ENCODE data around the gene DNAAF5.
A peak's percentile ranks its signal among the peaks of the same experiment; 100 is the strongest.

The DNAAF5 gene

DNA sequence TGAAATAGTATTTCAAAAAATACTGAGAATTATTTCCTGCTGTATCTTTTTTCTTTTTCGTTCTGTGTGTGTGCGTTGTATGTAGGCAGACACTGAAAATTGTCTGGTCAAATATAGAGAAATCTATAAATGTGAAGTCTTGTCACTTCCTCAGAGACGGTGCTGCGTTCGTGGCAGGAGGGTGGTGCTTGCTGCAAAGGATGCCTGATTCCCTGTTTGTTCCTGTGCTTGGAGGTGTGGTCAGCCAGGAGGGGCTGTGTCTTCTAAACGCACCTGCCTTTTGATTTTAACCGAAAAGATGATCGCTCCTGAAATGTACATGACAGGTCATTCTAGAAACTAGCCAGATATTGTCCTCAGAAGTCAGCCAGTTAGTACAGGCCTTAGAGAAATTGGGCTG lies 33.1 kb downstream of the DNAAF5 start:
- H3K23ac ChIP-seq (ENCODE audit: low read length) = no peak overlapping the region
- no peak overlapping the region for H4K8ac ChIP-seq (ENCODE audit: low read depth, low read length)
- no peak overlapping the region for H2AK5ac ChIP-seq (ENCODE audit: low read length)
- H3K9ac ChIP-seq (ENCODE audit: low read length) = no peak overlapping the region
- H3K27ac ChIP-seq (ENCODE audit: low read depth, low read length) = no peak overlapping the region
- H3K4ac ChIP-seq (ENCODE audit: low read depth, low read length) = no peak overlapping the region
- H3K18ac ChIP-seq (ENCODE audit: low read length) = no peak overlapping the region
- H3K56ac ChIP-seq (ENCODE audit: low read length) = no peak overlapping the region
- no peak overlapping the region for H4K5ac ChIP-seq (ENCODE audit: low read length)
- no peak overlapping the region for H2BK120ac ChIP-seq (ENCODE audit: low read depth, low read length)
- H3K79me1 ChIP-seq (ENCODE audit: low read length) = no peaks in the 10 kb centered on the region
- no peaks in the 10 kb centered on the region for H3K79me2 ChIP-seq (ENCODE audit: control insufficient read depth, insufficient read depth, low read length)
- no peak overlapping the region for H3K4me3 ChIP-seq (ENCODE audit: low read length)
- H3K4me1 ChIP-seq (ENCODE audit: control insufficient read depth, low read depth, low read length) = no peaks in the 10 kb centered on the region
- no peaks in the 10 kb centered on the region for H3K27me3 ChIP-seq (ENCODE audit: insufficient read depth, low read length, poor library complexity)
- DNase-seq = no peak
- H2BK15ac ChIP-seq (replicated peaks; ENCODE audit: low read depth) = no peak overlapping the region
- no CpG with 5 or more reads among the region's 8 CpGs for WGBS (ENCODE audit: extremely low coverage, insufficient coverage, low lambda C conversion rate)
- H3K36me3 ChIP-seq (ENCODE audit: control insufficient read depth, insufficient read depth, low read length) = peaks cover 14% of the 10 kb centered on the region
- H2BK5ac ChIP-seq (ENCODE audit: low read length) = no peak overlapping the region
- no peak overlapping the region for H3K4me2 ChIP-seq (ENCODE audit: low read length)

DNA sequence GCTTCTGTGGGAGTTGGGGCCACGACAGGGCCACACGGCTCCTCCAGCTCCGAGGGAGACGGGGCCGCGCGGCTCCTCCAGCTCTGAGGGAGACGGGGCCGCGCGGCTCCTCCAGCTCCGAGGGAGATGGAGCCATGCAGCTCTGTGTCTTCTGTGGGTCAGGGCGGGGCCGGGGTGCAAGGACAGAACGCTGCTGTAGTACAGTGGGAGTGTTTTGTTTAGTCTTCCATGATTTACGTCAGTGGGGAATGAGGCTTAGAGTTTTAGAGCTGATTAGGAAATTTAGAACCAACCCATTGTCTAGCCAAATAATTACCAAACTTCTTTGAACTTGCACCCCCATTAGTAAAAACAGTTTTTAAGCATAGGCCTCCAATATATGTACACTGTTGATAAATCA lies 33.5 kb downstream of the DNAAF5 start:
- Histone ChIP-seq H3K4me1 (ENCODE audit: control insufficient read depth, low read depth, low read length) (no peaks in the 10 kb centered on the region), H3K27me3 (ENCODE audit: insufficient read depth, low read length, poor library complexity) (no peaks in the 10 kb centered on the region), H4K5ac (ENCODE audit: low read length) (no peak overlapping the region), H3K79me2 (ENCODE audit: control insufficient read depth, insufficient read depth, low read length) (no peaks in the 10 kb centered on the region), H4K8ac (ENCODE audit: low read depth, low read length) (no peak overlapping the region), H3K23ac (ENCODE audit: low read length) (no peak overlapping the region), H3K9ac (ENCODE audit: low read length) (no peak overlapping the region), H3K4me2 (ENCODE audit: low read length) (no peak overlapping the region), H3K18ac (ENCODE audit: low read length) (no peak overlapping the region), H3K79me1 (ENCODE audit: low read length) (no peaks in the 10 kb centered on the region), H3K56ac (ENCODE audit: low read length) (no peak overlapping the region), H3K36me3 (ENCODE audit: control insufficient read depth, insufficient read depth, low read length) (peaks cover 15% of the 10 kb centered on the region), H2BK120ac (ENCODE audit: low read depth, low read length) (no peak overlapping the region), H3K4ac (ENCODE audit: low read depth, low read length) (no peak overlapping the region), H3K27ac (ENCODE audit: low read depth, low read length) (no peak overlapping the region), H3K4me3 (ENCODE audit: low read length) (no peak overlapping the region), H2BK5ac (ENCODE audit: low read length) (no peak overlapping the region), H2BK15ac (replicated peaks; ENCODE audit: low read depth) (no peak overlapping the region), H2AK5ac (ENCODE audit: low read length) (no peak overlapping the region)
- no CpG with 5 or more reads among the region's 16 CpGs for WGBS (ENCODE audit: extremely low coverage, insufficient coverage, low lambda C conversion rate)
- no peak for DNase-seq

DNA sequence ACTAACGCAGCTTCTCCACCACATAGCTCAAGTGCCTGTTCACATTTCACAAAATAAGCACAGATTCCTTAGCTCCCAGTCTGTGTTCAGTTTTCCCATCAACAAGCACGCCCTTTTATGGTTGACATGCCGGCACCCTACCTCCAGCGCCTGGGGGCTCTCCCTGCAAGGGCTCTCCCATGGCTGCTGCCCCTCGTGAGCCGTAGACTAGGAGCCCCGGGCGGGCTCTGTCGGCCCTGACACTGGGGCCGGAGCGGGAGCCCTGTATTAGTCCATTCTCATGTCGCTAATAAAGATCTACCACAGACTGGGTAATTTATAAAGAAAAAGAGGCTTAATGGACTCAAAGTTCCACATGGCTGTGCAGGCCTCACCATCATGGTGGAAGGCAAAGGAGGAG lies 34.6 kb downstream of the DNAAF5 start:
- no peak overlapping the region for H4K8ac ChIP-seq (ENCODE audit: low read depth, low read length)
- H3K56ac ChIP-seq (ENCODE audit: low read length) = no peak overlapping the region
- no peak overlapping the region for H4K5ac ChIP-seq (ENCODE audit: low read length)
- no peak overlapping the region for H2BK15ac ChIP-seq (replicated peaks; ENCODE audit: low read depth)
- H3K36me3 ChIP-seq (ENCODE audit: control insufficient read depth, insufficient read depth, low read length) = peaks cover 16% of the 10 kb centered on the region
- H2BK5ac ChIP-seq (ENCODE audit: low read length) = no peak overlapping the region
- H2BK120ac ChIP-seq (ENCODE audit: low read depth, low read length) = no peak overlapping the region
- H3K23ac ChIP-seq (ENCODE audit: low read length) = no peak overlapping the region
- no peaks in the 10 kb centered on the region for H3K4me1 ChIP-seq (ENCODE audit: control insufficient read depth, low read depth, low read length)
- no peak overlapping the region for H3K4ac ChIP-seq (ENCODE audit: low read depth, low read length)
- DNase-seq = no peak
- no peak overlapping the region for H3K4me3 ChIP-seq (ENCODE audit: low read length)
- WGBS (ENCODE audit: extremely low coverage, insufficient coverage, low lambda C conversion rate) = no CpG with 5 or more reads among the region's 12 CpGs
- H2AK5ac ChIP-seq (ENCODE audit: low read length) = no peak overlapping the region
- no peaks in the 10 kb centered on the region for H3K79me1 ChIP-seq (ENCODE audit: low read length)
- no peak overlapping the region for H3K9ac ChIP-seq (ENCODE audit: low read length)
- no peaks in the 10 kb centered on the region for H3K79me2 ChIP-seq (ENCODE audit: control insufficient read depth, insufficient read depth, low read length)
- no peak overlapping the region for H3K18ac ChIP-seq (ENCODE audit: low read length)
- no peaks in the 10 kb centered on the region for H3K27me3 ChIP-seq (ENCODE audit: insufficient read depth, low read length, poor library complexity)
- no peak overlapping the region for H3K27ac ChIP-seq (ENCODE audit: low read depth, low read length)
- no peak overlapping the region for H3K4me2 ChIP-seq (ENCODE audit: low read length)

DNA sequence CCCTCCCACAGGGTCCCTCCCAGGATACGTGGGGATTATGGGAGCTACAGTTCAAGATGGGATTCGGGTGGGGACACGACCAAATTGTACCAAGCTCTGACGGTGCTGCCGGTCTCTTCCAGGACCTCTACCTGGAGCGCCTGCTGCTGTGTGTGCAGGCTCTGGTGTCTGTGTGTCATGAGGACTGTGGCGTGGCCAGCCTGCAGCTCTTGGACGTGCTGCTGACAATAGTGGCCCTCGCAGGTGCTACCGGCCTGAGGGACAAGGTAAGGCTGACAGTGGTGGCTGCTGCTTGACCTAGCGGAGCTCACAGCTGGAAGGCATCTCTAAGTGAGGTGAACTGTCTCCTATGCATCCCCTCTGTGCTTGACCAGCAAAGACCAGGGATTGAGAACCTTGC lies 35.1 kb downstream of the DNAAF5 start:
- H3K4me1 ChIP-seq (ENCODE audit: control insufficient read depth, low read depth, low read length) = no peaks in the 10 kb centered on the region
- no peak overlapping the region for H4K8ac ChIP-seq (ENCODE audit: low read depth, low read length)
- no peak overlapping the region for H2BK15ac ChIP-seq (replicated peaks; ENCODE audit: low read depth)
- no peak overlapping the region for H3K4ac ChIP-seq (ENCODE audit: low read depth, low read length)
- H3K27ac ChIP-seq (ENCODE audit: low read depth, low read length) = no peak overlapping the region
- peak overlapping the region; percentile 25 for H3K56ac ChIP-seq (ENCODE audit: low read length)
- DNase-seq = no peak
- H2BK5ac ChIP-seq (ENCODE audit: low read length) = no peak overlapping the region
- no peak overlapping the region for H3K9ac ChIP-seq (ENCODE audit: low read length)
- no peak overlapping the region for H4K5ac ChIP-seq (ENCODE audit: low read length)
- H2AK5ac ChIP-seq (ENCODE audit: low read length) = no peak overlapping the region
- no peak overlapping the region for H3K23ac ChIP-seq (ENCODE audit: low read length)
- no peak overlapping the region for H3K4me3 ChIP-seq (ENCODE audit: low read length)
- H3K79me2 ChIP-seq (ENCODE audit: control insufficient read depth, insufficient read depth, low read length) = no peaks in the 10 kb centered on the region
- no peaks in the 10 kb centered on the region for H3K79me1 ChIP-seq (ENCODE audit: low read length)
- H3K27me3 ChIP-seq (ENCODE audit: insufficient read depth, low read length, poor library complexity) = no peaks in the 10 kb centered on the region
- no CpG with 5 or more reads among the region's 11 CpGs for WGBS (ENCODE audit: extremely low coverage, insufficient coverage, low lambda C conversion rate)
- no peak overlapping the region for H3K18ac ChIP-seq (ENCODE audit: low read length)
- H2BK120ac ChIP-seq (ENCODE audit: low read depth, low read length) = no peak overlapping the region
- no peak overlapping the region for H3K4me2 ChIP-seq (ENCODE audit: low read length)
- H3K36me3 ChIP-seq (ENCODE audit: control insufficient read depth, insufficient read depth, low read length) = peaks cover 13% of the 10 kb centered on the region

DNA sequence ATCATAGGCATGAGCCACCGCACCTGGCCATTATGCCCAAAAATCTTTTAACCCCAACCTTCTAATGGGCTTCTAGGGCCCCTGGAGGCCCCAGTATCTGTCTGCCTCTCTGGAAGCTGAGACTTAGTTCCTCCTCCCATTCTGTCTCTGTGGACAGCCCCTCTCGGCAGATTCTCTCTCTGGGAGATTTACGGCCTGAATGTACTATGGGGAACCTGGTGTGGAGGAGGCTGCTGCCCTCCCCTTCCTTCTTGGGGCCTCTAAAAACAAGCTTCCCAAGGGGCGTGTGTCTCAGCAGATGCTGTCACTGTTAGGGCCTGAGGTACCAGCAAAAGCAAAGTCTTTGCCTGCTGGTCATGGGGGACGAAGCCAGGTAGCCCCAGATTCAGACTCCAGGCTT lies 36.4 kb downstream of the DNAAF5 start:
- no CpG with 5 or more reads among the region's 5 CpGs for WGBS (ENCODE audit: extremely low coverage, insufficient coverage, low lambda C conversion rate)

DNA sequence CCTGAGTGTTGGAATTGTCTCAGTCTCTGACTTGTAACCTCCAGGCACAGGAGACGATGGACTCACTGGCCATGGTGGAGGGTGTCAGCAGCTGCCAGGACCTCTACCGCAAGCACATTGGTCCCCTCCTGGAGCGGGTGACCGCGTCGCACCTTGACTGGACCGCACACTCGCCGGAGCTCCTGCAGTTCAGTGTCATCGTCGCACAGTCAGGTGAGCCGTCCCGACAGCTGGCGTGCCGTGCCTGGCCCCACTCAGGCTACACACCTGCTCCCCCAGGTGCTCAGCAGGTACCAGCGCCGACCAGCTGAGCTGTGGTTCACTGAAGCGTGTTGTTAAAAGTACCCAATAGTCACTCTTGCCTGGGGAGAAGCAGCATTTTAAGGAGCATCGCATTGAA lies 37.3 kb downstream of the DNAAF5 start:
- H3K4me3 ChIP-seq (ENCODE audit: low read length) = no peak overlapping the region
- H3K9ac ChIP-seq (ENCODE audit: low read length) = no peak overlapping the region
- H3K4me1 ChIP-seq (ENCODE audit: control insufficient read depth, low read depth, low read length) = no peaks in the 10 kb centered on the region
- H3K79me1 ChIP-seq (ENCODE audit: low read length) = no peaks in the 10 kb centered on the region
- H2BK15ac ChIP-seq (replicated peaks; ENCODE audit: low read depth) = no peak overlapping the region
- no peak overlapping the region for H4K5ac ChIP-seq (ENCODE audit: low read length)
- H3K23ac ChIP-seq (ENCODE audit: low read length) = no peak overlapping the region
- no peak for DNase-seq
- no peak overlapping the region for H3K18ac ChIP-seq (ENCODE audit: low read length)
- no CpG with 5 or more reads among the region's 19 CpGs for WGBS (ENCODE audit: extremely low coverage, insufficient coverage, low lambda C conversion rate)
- no peak overlapping the region for H2BK5ac ChIP-seq (ENCODE audit: low read length)
- no peak overlapping the region for H3K4ac ChIP-seq (ENCODE audit: low read depth, low read length)
- H3K36me3 ChIP-seq (ENCODE audit: control insufficient read depth, insufficient read depth, low read length) = peaks cover 11% of the 10 kb centered on the region
- no peaks in the 10 kb centered on the region for H3K79me2 ChIP-seq (ENCODE audit: control insufficient read depth, insufficient read depth, low read length)
- H2BK120ac ChIP-seq (ENCODE audit: low read depth, low read length) = no peak overlapping the region
- H3K4me2 ChIP-seq (ENCODE audit: low read length) = no peak overlapping the region
- no peak overlapping the region for H2AK5ac ChIP-seq (ENCODE audit: low read length)
- no peaks in the 10 kb centered on the region for H3K27me3 ChIP-seq (ENCODE audit: insufficient read depth, low read length, poor library complexity)
- H4K8ac ChIP-seq (ENCODE audit: low read depth, low read length) = no peak overlapping the region
- H3K27ac ChIP-seq (ENCODE audit: low read depth, low read length) = no peak overlapping the region
- H3K56ac ChIP-seq (ENCODE audit: low read length) = no peak overlapping the region

More for the DNA sequence above, 36.4 kb downstream of the DNAAF5 start:
- H2BK15ac ChIP-seq (replicated peaks; ENCODE audit: low read depth) = no peak overlapping the region
- no peak overlapping the region for H3K18ac ChIP-seq (ENCODE audit: low read length)
- no peak overlapping the region for H4K5ac ChIP-seq (ENCODE audit: low read length)
- H3K4ac ChIP-seq (ENCODE audit: low read depth, low read length) = no peak overlapping the region
- no peak overlapping the region for H3K56ac ChIP-seq (ENCODE audit: low read length)
- no peak overlapping the region for H2BK5ac ChIP-seq (ENCODE audit: low read length)
- H3K4me1 ChIP-seq (ENCODE audit: control insufficient read depth, low read depth, low read length) = no peaks in the 10 kb centered on the region
- no peak overlapping the region for H4K8ac ChIP-seq (ENCODE audit: low read depth, low read length)
- H3K4me2 ChIP-seq (ENCODE audit: low read length) = no peak overlapping the region
- no peaks in the 10 kb centered on the region for H3K79me1 ChIP-seq (ENCODE audit: low read length)
- peaks cover 13% of the 10 kb centered on the region for H3K36me3 ChIP-seq (ENCODE audit: control insufficient read depth, insufficient read depth, low read length)
- no peak overlapping the region for H2BK120ac ChIP-seq (ENCODE audit: low read depth, low read length)
- no peak overlapping the region for H3K4me3 ChIP-seq (ENCODE audit: low read length)
- no peak overlapping the region for H3K27ac ChIP-seq (ENCODE audit: low read depth, low read length)
- no peak overlapping the region for H3K9ac ChIP-seq (ENCODE audit: low read length)
- H3K79me2 ChIP-seq (ENCODE audit: control insufficient read depth, insufficient read depth, low read length) = no peaks in the 10 kb centered on the region
- H3K27me3 ChIP-seq (ENCODE audit: insufficient read depth, low read length, poor library complexity) = no peaks in the 10 kb centered on the region
- H3K23ac ChIP-seq (ENCODE audit: low read length) = no peak overlapping the region
- no peak for DNase-seq
- H2AK5ac ChIP-seq (ENCODE audit: low read length) = no peak overlapping the region

Data from mesendoderm (in vitro differentiated cells).